GOT3 (cell line): ENCODE measurements around the gene CCDC78.

Experiments
- DNase-seq: peaks from one replicate; lab custom pipeline; 2025; ENCODE audit warnings: mixed read lengths; lab: John Stamatoyannopoulos, UW

CCDC78 gene

DNA sequence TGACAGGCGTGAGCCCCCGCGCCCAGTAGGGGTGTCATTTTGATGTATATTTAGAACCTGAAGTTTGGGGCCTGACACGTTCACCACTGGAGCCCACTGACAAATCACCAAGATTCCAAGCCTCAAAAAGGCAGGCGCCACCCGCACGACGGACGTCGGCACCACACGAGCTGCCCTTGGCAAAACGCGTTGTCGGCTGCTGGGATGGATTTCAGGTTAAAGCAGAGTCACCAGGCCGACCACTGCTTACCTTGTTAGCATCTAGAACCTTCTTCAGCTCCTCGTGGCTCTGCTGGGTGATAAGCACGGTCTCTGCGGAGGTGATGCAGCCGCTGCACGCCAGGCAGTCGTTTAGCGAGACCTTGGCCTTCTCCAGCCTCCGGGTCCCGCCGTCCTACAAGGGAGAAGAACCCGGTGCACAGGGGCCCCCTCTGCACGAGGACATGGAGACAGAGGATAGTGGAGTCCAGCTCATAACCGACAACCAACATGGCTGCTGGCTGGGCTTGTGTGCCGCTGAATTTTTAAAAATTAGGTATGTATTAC is 10.8 kb upstream of the CCDC78 start:
- no peak for DNase-seq

DNA sequence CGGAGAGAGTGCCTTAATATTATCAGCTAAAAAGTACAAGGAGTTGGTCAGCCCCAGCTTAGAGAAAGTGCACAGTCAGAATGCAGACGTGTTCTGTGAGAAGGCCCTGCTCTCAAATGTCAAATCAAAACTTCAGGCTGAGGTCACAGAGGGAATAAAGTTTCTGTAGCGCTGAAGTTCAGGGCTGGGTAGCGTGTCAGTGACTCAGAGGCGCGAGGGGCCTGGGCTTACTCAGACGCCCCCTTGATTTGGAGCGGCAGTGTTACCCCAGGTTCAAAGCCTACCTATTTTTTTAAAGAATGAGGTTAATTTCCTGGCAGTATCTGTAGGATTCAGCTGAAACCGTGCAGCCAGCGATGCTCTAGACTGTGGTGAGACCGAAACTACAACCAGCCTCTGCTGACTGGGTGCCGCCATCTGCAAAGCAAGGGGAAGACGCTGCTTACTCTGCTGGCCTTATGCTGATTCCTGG is 9.8 kb upstream of the CCDC78 start:
- no peak for DNase-seq

DNA sequence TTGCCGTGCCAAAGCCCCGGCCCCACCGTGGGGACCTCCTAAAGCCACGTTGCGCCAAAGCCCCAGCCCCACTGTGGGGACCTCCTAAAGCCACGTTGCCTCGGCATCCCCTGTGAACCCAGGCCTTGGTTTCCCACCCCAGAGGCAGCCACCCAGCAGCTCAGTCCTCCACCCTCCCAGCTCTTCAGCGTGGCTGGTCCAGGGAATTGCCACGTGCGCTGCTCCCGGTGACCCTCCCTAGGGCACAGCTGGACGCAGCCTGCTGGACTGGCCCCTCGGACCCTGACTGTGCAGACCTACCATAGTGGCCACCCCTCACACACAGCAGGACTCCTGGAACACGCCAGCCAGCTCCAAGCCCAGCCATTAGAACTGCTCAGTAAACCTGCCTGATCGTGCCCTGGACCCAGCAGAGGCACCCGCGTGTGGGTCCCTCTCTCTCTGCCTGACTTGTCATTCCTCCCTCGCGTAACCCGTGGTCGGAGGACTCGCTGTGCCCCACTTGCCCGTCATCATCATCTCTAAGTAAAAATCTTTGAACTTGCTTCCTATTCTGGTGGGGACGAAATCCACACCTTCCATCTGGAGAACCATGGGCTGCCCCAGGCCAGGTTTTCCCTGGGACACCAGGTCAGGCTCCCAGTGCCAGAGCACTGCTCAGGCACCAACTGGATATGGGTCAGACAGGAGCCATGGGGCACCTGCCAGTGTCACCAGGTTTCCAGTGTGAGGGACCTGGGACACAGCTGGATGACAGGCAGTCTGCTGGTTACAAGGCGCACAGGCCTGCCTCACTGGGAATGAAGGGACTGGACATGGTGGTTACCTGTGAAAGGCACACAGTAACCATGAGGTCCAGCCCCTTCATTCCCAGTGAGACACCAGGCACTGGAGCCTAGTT is 9.0 kb upstream of the CCDC78 start:
- DNase-seq, result no peak

DNA sequence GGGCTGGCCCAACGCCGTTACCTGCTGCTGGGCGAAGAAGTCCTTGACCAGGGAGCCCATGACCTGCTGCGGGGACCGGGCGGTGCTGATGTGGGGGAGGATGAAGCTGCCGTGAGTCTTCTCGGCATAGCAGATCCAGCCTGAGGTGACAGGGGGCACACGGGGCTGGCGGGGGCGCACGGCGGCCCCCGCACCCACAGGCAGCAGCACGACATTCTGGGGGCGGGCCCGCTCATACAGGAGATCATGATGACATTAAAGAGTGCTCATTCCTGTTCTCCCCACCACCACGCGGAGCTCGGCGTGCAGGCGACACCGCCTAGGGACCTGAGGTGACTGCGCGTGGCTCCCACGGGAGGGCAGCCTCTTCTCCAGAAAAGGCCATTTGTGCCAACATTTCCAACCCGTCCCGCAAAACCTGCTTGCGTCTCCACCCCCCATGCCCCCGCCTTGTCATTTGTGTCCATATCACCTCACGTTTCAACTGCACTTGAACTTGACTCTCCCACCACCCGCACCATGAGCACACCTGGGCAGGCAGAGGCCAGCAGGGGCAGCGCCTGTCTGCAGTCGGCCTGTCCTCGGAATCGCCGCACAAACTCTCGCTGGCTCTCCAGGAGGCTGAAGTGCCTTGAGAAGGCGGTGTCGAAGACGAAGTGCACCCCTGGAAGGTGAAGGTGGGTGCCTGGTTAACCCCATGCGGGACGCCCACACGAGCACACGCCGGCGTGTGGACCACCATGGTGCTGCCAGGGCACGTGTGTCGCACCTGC is 8.2 kb upstream of the CCDC78 start:
- DNase-seq, result no peak

DNA sequence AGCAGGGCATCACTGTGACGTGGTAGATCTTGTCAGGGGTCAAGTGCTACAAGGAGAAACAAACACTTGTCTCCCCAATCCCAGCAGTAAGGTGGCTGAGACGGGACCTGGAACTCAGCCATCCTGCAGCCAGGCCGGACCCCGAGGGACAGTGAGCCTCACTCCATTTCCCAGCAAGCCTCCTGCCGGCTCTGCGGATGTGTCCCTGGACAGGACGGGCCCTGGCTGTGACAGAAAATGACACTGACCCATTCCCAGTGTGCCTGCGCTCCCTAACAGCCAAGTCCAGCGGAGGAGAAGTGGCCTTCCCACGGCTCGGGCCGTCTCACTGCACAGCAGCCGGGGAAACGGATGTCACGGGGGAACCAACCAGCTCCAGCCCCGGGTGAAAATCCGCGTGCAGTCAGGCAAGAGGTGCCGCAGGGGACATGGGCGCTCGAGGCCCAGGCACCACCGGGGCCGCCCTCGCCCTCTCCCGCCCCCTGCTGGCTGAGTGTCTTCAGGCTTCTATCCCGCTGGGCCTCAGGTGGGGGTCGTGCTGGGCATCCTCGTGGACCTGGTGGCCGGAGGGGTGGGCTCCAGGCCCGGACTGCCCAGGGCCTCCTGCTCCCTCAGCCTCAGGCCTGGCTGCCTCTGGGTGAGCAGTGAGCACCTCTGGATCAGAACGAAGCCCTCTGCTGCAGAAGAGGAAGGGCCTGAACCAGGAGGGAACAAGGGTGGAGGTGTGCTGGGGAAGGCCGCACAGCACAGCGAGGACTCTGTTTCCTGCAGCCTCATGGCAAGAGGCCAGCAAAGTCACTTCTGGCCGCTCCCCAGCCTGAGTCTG is 7.4 kb upstream of the CCDC78 start:
- DNase-seq, result no peak

DNA sequence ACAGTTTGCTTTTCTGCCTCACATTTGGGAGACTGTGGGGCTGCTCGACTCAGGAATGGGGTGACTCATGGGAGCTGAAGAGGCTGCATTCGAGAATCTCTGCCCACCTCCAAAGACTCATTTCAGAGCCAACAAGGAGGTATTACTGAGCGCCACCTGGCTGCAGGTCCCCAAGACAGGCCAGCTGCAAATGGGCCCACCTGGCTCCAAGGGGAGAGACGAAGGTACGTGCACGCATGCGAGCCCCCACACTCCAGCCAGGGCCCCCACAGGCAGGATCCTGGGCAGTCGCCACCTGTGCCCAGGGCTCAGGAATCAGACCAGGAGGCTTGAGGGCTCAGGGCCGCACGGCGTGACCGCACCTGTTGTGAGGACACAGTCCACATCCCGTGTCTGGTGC is 6.7 kb upstream of the CCDC78 start:
- no peak for DNase-seq

DNA sequence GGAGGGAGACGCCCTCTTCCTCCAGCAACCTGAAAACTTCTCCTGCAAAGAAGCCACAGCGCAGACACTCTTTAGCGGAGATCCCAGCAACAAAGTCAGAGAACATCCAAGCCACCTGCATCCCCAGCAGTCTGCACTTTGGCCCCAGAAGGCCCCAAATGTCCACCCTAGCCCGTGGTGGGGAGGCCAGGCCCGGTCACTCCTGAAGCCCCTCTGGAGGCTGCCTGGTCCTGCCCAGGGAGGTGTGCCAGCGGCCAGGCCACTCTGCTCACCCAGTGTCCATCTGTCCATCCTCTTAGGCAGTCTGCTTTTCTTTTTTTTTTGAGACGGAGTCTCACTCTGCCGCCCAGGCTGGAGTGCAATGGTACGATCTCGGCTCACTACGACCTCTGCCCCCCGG is 6.1 kb upstream of the CCDC78 start:
- no peak for DNase-seq

DNA sequence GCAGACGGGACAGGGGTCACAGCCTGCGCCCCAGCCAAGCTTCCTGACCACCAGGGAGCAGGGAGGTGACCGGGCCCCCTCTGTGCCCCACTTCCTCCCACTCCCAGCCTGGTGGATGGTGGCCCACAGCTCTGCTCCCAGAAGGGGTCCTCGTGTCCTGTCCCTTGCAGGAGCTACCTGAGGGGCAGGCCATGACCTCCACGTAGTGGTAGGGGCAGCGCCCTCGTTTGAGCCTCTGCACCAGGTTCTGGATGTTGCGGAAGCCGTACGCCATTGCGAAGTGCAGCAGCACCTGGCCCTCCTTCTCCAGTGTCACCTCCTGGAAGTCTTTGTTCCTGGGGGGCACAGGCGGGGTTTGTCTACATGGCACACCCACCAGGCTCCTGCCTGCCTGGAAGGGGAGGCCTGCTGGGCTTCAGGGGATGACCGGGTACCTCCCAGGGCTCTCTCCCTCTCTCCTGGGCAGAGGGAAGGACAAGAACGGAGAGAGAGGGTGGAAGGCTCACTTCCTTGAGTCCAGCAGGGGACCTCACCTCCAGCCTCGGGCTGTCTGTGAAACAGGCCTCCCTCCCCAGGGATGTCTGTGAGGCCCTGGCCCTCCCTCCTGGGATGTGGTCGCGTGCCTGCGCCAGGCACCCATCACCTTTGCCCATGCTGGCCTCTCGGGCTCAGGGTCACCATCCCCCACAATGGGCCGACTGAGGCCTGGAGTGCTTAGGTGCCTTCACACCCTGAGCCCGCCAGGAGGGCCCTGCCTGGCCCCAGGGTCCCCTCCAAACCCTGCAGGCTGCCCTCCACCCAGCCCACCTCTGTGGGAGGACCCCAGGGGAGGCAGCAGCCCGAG is 4.6 kb upstream of the CCDC78 start:
- DNase-seq, result no peak

DNA sequence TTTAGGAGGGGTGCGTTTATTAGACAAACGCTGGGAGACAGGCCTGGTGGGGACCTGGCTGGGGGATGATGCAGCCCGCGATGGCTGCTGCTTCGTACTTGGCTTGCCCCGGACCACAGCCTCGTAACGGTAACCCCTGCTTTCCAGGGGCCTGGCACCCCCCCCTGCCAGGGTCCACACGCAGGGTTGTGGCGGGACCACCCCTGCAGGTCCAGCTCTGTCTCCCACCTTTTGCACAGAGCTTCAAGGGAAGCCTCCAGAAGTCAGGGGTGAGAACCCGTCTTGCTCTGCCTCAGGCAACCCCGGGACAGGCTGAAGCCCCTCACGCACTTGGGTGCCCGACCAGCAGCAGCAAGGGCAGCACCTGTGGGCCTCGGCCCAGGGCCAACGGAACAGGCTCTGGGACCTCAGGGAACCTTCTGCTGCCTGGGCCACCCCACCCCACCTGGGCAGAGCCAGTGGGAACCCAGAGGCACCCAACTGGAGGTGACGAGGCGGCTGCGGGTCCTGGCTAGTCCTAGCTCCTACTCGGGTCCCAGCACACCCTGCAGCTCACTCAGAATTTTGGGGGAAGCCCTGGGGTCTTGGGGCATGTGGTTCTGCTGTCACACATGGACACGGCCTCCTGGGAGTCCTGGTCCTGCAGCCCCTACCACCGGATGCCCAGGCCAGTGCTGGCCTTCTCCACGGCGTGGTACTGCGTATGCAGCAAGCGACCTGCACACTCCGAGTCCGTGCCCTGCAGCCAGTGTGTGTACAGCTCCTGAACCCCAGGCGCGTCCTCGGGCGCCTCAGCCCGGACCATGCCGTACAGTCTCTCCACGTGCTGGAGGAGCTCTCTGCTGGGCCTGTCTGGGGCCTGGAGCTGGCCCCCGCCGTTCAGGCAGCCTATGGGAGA is 3.8 kb upstream of the CCDC78 start:
- no peak for DNase-seq

DNA sequence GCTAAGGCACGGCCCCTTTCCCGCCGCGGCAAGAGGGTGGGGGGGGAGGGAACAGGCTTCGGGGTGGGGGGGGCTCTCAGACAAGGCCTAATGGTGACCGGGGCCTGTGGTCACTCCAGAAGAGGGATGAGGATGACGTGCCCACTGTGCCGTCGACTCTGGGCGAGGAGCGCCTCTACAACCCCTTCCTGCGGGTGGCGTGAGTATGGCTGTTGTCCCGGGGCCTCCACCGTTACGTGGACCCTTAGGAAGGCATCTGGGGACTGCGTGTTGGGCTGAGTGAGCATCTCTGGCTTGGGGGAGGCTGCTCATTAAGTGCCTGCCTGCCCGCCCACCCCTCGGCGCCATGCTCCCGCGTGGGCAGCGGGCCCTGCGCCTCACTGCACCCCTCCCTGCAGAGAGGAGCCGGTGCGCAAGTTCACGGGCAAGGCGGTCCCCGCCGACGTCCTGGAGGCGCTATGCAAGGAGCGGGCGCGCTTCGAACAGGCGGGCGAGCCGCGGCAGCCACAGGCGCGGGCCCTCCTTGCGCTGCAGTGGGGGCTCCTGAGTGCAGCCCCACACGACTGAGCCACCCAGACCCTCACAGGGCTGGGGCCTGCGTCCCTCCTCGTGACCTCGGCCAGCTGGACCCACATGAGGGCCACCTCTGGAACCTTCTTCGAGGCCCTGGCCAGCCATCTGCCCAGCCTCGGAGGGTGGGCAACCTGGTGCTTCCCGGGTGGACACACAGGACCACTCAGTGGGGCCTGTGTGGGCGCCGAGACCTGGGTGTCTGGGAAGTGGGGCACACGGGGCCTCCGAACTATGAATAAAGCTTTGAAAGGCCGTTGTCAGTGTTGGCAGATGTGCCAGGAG is 2.9 kb upstream of the CCDC78 start:
- DNase-seq, result no peak

DNA sequence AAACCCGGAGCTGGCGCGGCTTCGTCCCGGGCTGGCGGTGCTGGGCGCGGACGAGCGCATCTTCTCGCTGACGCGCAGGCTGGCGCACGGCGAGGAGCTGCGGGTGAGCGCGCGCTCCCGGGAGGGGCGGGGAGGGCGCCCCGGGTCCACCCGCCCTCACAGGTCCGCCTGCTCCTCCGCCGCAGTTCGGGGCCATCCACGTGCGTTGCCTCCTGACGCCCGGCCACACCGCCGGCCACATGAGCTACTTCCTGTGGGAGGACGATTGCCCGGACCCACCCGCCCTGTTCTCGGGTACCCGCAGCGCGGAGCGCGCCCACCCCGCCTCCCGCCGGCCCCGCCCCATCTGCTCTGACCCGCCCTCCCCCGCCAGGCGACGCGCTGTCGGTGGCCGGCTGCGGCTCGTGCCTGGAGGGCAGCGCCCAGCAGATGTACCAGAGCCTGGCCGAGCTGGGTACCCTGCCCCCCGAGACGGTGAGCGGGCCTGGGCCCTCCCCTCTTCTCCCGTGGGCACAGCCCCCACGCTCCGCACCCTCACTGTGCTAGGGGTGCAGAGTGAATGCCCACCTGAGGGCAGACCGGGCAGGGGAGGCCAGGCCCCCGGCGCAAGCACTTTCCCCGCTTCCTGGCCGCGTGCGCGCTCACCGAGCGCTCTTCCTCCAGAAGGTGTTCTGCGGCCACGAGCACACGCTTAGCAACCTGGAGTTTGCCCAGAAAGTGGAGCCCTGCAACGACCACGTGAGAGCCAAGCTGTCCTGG is 2.1 kb upstream of the CCDC78 start:
- DNase-seq, result no peak

DNA sequence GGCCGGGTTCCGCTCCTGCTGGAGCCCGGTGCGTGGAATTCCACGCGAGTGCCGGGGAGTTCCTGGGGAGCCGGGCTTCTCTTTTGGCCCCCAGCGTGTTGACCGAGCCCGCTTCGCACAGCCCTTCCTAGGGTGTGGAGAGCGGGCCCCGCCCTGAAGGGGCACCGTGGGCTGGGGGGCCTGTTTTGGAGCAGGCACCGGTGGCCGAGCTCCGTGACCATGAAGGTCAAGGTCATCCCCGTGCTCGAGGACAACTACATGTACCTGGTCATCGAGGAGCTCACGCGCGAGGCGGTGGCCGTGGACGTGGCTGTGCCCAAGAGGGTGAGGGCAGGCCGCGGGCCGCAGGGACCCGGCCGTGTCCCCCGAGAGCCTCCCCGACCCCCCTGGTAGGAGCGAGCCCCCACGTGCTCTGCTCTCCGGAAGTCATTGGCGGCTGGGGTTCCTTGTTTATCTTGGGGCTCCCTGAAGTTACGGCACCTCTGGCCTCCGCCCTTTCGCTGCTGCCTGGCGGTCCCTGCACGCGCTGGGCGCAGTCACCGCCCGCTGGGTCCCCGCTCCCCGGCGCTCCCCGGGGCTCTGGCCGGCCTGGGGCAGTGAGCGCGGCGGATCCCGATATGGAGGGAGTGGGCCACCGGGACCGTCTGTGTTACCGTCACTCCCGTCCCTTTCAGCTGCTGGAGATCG is 1.2 kb upstream of the CCDC78 start:
- no peak for DNase-seq

DNA sequence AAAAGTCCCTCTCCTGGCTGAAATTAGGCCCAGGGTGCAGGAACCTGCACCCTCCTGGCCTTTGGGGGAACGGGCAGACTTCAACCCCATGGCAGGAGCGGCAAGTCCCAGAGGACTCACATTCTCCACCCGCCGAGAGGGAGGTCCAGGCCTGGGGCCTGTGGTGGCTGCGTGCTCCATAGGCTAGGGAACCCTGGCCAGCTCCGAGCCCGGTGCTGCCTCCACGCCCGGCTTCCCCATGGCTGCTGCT is 130 bp downstream of the CCDC78 start:
- DNase-seq, result no peak

DNA sequence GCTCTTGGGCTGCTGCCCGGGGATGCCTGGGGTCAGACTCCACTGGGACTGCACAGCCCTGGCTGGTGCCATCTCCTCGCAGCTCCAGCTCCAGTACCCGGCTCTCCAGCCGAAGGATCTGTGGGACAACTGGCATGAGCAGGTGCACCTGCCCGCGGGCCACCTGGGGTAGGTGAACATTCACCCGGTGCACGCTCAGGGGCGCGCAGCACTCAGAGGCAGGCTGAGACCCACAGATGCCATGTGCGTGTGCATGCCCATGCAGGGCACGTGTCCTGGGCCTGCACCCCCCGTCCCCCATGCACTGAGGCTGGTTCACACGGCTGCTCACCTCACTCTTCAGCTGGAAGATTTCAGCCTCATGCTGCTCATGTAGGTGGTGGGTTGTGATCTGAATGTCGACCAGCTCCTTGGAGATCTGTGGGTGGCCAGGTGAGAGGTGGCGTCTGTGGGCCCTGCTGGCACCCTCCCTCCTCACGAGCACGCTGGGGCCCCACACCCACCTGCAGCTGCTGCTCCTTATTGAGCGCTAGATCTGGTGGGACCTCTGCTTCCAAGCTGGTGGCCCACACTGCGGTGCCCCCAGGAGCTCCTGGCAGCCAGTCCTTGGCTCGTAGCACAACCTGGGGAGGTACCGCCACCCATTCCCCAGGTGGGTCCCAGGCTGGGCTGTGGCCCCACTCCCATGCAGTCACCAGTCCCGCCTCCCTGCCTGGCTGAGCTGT is 618 bp downstream of the CCDC78 start:
- no peak for DNase-seq

DNA sequence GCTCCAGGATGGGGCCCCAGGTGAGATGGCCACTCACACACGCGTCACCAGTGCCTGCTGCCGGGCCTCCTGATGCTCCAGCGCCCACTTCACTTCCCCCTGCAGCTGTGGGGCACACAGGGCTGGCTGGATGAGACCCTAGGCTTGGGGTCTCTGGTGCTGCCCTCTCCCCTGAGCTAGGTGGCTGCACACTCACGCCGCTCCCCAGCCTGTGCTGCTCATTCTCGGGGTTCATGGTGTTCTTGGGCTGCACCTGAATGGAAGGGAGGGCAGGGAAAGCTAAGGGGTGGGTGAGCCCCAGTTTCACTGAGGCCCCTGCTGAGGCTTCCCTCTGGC is 1.2 kb downstream of the CCDC78 start:
- DNase-seq, result no peak

DNA sequence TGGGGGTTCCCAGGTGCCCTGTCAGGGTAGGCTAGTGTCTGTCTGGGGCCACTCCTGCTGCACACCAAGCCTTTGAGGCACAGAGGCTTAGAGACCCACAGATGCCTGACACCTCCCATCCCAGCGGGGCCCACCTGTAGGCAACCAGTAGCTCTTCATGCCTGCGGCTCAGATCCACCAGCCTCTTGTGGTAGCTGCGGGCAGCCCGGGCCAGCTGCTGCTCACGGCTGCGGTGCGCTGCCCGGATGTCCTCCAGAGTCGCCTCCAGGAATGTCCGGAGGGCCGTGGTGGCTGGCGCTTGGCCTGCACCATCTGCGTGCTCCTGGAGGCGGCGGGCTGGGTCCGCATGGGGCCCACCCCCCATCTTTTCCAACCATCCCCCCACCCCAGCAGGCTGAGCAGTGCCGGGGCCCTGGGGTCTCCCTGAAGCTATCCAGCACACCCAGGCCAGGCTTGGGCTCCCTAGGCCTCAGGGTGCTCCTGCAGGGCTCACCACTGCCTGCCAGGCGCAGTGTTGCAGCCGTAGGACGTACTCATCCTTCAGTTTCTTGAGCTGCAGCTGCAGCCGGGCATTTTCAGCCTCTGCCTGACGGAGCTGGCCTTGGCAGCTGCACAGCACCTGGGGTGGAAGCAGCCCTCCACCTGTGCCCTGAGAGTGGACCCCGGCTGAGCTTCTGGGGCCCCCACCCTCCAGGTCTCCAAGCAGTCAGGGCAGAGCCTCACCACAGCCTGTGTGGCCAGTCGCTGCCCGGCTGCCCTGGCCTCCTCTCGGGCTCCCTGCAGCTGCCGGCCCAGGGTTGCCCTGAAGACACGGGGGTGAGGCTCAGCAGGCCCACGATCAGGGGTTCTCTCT is 1.8 kb downstream of the CCDC78 start:
- DNase-seq, result no peak

DNA sequence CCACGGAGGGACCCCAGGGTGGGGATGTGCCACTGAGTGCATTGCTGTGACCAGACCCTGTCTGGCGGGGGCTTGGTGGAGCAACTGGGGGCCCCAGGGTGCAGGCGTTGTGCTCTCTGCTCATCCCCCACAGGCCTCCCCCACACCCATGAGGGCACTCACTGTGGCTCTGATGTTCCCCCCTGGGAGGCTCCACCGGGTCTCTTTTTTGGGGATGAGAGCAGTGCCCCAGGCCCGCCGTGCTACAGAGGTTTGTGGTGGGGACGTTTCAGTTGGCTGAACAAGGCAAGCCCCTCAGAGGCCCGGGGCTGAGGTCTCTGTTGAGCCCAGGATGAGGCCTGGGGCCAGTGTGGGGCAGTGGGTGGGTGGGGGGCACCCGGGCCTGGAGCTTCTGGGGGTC is 2.5 kb downstream of the CCDC78 start:
- DNase-seq, result no peak
